NCI-H460 (cell line): ENCODE data around the gene HPS3. TPM values are rescaled to one million over a fixed set of nuclear protein-coding genes. Genes with fewer than 3 reads are reported as not detected.

ENCODE experiments used
- DNase-seq: peaks from one replicate; pipeline ENCODE4 v3.0.0-alpha.2; 2016; ENCODE audit warnings: low read depth; ENCODE audit errors: extremely low read depth
- small RNA-seq, 2 experiments: library from RNA; depleted of rRNA; stranded (forward); fragments of <200 nt; gene quantifications; one replicate each; pipeline ENCODE3, GENCODE V24; 2014
- total RNA-seq: library from RNA; depleted of rRNA; stranded (reverse); fragments of >200 nt; shearing (Covaris generic); gene quantifications from 2 replicates; pipeline ENCODE4 v1.2.3, GENCODE V29; 2014; rRNA removed

Gene HPS3
- total RNA-seq, 1 experiment from 2014 or later, result 17.5 TPM

- no peak for DNase-seq
Measured at GRCh38 chr3:149221783-149222517, 92.5 kb downstream of the HPS3 start, which contains the start of gene CP. TSS of gene CP (minus strand) at chr3:149221829. CDS start at chr3:149221792, 37 bp downstream.

Small RNA genes within 50 kb of the gene (small RNA-seq; reads per million reads assigned to genes)
- gene RF00019, result 0 reads per million in 2 experiments

Other genes starting within 250 kb of the HPS3 start
- 27.7 and 28.7 TPM in 2 replicates for gene GYG1, start 138.1 kb upstream of the HPS3 start, total RNA-seq
- gene HLTF, start 43.1 kb upstream of the HPS3 start, total RNA-seq, result 50.0 and 50.8 TPM in 2 replicates
- gene CP, start 92.2 kb downstream of the HPS3 start, total RNA-seq, result 6.2 TPM in 2 replicates
- gene TM4SF18, start 204.0 kb downstream of the HPS3 start, total RNA-seq, result 12.5 and 14.4 TPM in 2 replicates
- 898 and 928 TPM in 2 replicates for gene TM4SF1, start 248.0 kb downstream of the HPS3 start, total RNA-seq